ENCODE results near the gene TNIP1.

TNIP1 gene

DNA sequence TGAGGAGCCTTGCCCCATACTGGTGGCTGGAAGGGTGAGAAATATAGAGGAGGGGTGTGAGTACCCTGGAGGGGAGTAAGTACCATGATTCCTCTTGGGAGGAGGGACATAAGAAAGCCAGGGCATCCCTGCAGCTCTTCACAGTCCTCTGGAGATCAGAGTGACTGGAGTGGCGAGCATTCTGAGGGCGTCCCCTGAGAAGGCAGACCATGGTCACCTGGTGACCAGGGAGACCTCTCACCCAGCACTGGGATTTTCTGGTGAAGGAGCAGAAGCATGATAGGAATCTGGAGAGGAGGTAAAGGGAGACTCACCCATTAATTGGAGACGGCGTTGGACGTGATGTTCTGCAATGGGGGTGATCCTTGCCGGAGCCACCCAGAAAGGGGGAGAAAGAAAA lies 88.1 kb downstream of the TNIP1 start:
- DNase-seq: no peak

DNA sequence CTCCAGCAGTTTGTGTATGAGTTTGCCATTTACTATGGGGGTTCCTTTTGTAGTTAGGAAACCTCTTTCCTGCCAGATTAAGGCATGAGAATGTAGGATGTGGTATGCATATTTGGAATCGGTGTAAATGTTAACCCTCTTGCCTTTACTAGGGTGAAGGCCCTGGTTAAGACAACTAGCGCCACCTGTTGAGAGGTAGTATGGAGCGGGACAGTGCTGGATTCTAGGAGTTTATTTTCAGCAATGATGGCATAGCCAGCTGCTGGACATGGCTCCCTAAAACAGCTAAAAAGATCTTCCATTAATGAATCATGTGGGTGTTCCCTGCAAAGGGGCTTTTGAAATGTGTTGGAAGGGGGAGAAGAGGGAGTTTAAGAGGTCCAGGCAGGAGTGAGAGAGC lies 91.1 kb downstream of the TNIP1 start:
- DNase-seq: no peak

DNA sequence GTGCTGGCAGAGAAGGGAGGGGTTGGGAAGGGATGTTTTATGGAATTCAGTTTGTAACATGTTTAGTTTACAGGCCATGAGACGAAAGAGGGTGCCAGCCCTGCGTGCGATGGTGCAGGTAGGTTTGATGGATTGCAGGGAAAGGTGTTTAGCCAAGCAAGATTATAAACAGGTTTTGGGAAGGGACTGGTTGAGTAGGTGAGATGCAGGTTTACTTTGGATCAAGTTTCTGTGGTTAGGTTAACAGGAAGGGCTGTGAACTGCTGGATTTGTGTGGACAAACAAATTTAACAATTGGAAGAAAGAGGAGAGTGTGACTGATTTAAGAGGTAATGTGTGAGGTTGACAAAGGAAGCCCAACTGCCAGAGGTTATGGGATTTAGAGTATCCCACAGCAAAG lies 93.1 kb downstream of the TNIP1 start:
- no peak for DNase-seq
